GM19372 (cell line): ENCODE data around the gene PLD3.
A peak's percentile ranks its signal among the peaks of the same experiment; 100 is the strongest.

Source experiments
- ATAC-seq: cut with Tn5 transposase; IDR thresholded peaks from one replicate; pipeline ENCODE4 v1.9.1; 2021; ENCODE audit warnings: mild to moderate bottlenecking, low read depth, moderate library complexity; ENCODE audit not compliant: unreplicated experiment

Gene PLD3

GRCh38 chr19:40348125-40348913, at the start of gene PLD3, which contains the start of gene C19orf47:
PLD3 (plus strand) TSS chr19:40348695; CDS start chr19:40366484, 17,789 bp downstream.
C19orf47 (minus strand) TSS chr19:40348397; CDS start chr19:40341857, 6,540 bp downstream.
- peak; percentile 94 for ATAC-seq

- ATAC-seq = no peak
These were observed 47.8 kb upstream of the PLD3 start for GRCh38 chr19:40300668-40301067.

GRCh38 chr19:40302224-40303011, 46.1 kb upstream of the PLD3 start:
- no peak for ATAC-seq

GRCh38 chr19:40303765-40304164, 44.7 kb upstream of the PLD3 start:
- ATAC-seq = no peak

- no peak for ATAC-seq
These were observed 44.2 kb upstream of the PLD3 start for GRCh38 chr19:40304306-40304705.

GRCh38 chr19:40305403-40305802, 43.1 kb upstream of the PLD3 start:
- no peak for ATAC-seq

- ATAC-seq = no peak
These were observed 38.8 kb upstream of the PLD3 start for GRCh38 chr19:40309666-40310065.

GRCh38 chr19:40312533-40312932, 36.0 kb upstream of the PLD3 start:
- no peak for ATAC-seq

GRCh38 chr19:40313229-40313983, 35.1 kb upstream of the PLD3 start:
- ATAC-seq = no peak

GRCh38 chr19:40314656-40315055, 33.8 kb upstream of the PLD3 start:
- ATAC-seq = no peak

- no peak for ATAC-seq
These were observed 32.6 kb upstream of the PLD3 start for GRCh38 chr19:40315812-40316470.

GRCh38 chr19:40317338-40317737, 31.2 kb upstream of the PLD3 start:
- no peak for ATAC-seq

- no peak for ATAC-seq
These were observed 27.9 kb upstream of the PLD3 start for GRCh38 chr19:40320558-40320935.

- no peak for ATAC-seq
These were observed 27.4 kb upstream of the PLD3 start for GRCh38 chr19:40321076-40321475.

GRCh38 chr19:40321566-40322270, 26.8 kb upstream of the PLD3 start:
- ATAC-seq = no peak

- no peak for ATAC-seq
These were observed 26.3 kb upstream of the PLD3 start for GRCh38 chr19:40322271-40322610.

GRCh38 chr19:40322951-40323615, 25.4 kb upstream of the PLD3 start:
- ATAC-seq = no peak

GRCh38 chr19:40323705-40324104, 24.8 kb upstream of the PLD3 start:
- no peak for ATAC-seq

- no peak for ATAC-seq
These were observed 22.3 kb upstream of the PLD3 start for GRCh38 chr19:40326201-40326600.
